GM12891 (cell line): ENCODE results near the gene LAPTM4A.

ENCODE experiments used
- POLR2AphosphoS5 ChIP-seq: IDR thresholded peaks from 2 replicates; pipeline ENCODE4 v1.6.1; 2011; ENCODE audit warnings: low read depth, low read length, control low read depth
- TAF1 ChIP-seq: IDR thresholded peaks from 2 replicates; pipeline ENCODE4 v1.6.1; 2011; ENCODE audit warnings: low read depth, low read length, control low read depth

GRCh38 chr2:20037660-20038059, 13.8 kb downstream of the LAPTM4A start:
- no peak for TF ChIP-seq TAF1
- no peak for TF ChIP-seq POLR2AphosphoS5
